Naive B cell (primary cell): ENCODE results near the gene PIKFYVE. TPM values are rescaled to one million over a fixed set of nuclear protein-coding genes. Genes with fewer than 3 reads are reported as not detected.
"Not testable (repeated sequence)": the region's sequence is repeated elsewhere in the genome, so short reads cannot be mapped to it uniquely, and the experiment has no call there.

Source experiments
- ATAC-seq, 2 donors: fragments of 150-1000 bp; cut with Tn5 transposase; 2 replicates each; pipeline ENCODE4 v1.10.0; 2021; ENCODE audit warnings: low read depth in 2 of 2, mild to moderate bottlenecking in 2 of 2, moderate library complexity in 2 of 2
- DNase-seq: peaks from one replicate; pipeline ENCODE4 v3.0.0; 2022
- H3K27ac Mint-ChIP-seq, 6 donors: one replicate each; pipeline ENCODE4 v1.8.0; 2020 to 2022; ENCODE audit warnings: mild to moderate bottlenecking in 6 of 6, mixed read lengths in 6 of 6, moderate library complexity in 5 of 6, inconsistent platforms in 2 of 6
- H3K27me3 Mint-ChIP-seq, 3 donors: one replicate each; pipeline ENCODE4 v1.8.0; 2021 to 2022; ENCODE audit warnings: mixed read lengths in 3 of 3, mild to moderate bottlenecking in 1 of 3
- H3K36me3 Mint-ChIP-seq, 2 donors: one replicate each; pipeline ENCODE4 v1.8.0; 2020 to 2022; ENCODE audit warnings: mixed read lengths in 2 of 2, inconsistent platforms in 1 of 2, mild to moderate bottlenecking in 1 of 2
- H3K4me1 Mint-ChIP-seq, 3 donors: one replicate each; pipeline ENCODE4 v1.8.0; 2020 to 2022; ENCODE audit warnings: mixed read lengths in 3 of 3, inconsistent platforms in 1 of 3, mild to moderate bottlenecking in 1 of 3, moderate library complexity in 1 of 3
- H3K4me3 Mint-ChIP-seq, 8 donors: one replicate each; pipeline ENCODE4 v1.8.0; 2020 to 2022; ENCODE audit warnings: mild to moderate bottlenecking in 8 of 8, mixed read lengths in 8 of 8, moderate library complexity in 8 of 8, inconsistent platforms in 2 of 8
- H3K9me3 Mint-ChIP-seq, 7 donors: one replicate each; pipeline ENCODE4 v1.8.0; 2020 to 2022; ENCODE audit warnings: mixed read lengths in 7 of 7, mild to moderate bottlenecking in 5 of 7, inconsistent platforms in 2 of 7, moderate library complexity in 1 of 7
- polyA plus RNA-seq, 6 donors: library from polyadenylated mRNA; unstranded; fragments of 300-500 nt; fragmentation: Illumina TruSeq; gene quantifications; one replicate each; pipeline ENCODE4 v1.2.3, GENCODE V29; 2021; ENCODE audit warnings: low read depth in 6 of 6

Gene PIKFYVE
- polyA plus RNA-seq, 6 donors from 2014 or later, result 3.6 to 16.8 (median 13.9) TPM

DNA sequence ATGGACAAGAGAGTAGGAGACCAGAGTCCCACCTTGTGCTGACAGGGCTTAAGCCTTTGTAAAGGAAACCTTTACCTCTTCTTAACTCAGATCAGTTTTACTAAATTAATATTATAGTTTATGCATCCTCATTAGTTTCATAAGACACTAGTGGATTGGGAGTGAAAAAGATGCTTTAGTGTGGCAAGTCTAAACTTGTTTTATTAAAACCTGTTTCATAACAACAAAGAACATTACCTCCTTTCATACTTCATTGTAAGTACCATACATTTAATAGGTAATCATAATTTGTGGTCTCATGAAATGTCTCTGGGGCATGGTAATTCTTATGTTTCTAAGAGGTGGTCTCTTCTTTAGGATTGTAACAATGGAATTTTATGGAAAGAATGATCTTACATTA is 63.4 kb downstream of the PIKFYVE start:
- Mint-ChIP-seq H3K9me3 (no peaks in the 10 kb centered on the region), H3K27ac (peak overlapping the region in 3 of 6 donors; percentile 2 to 78 (median 26)), H3K4me3 (no peak overlapping the region), H3K4me1 (peaks cover 14 to 19% (median 19%) of the 10 kb centered on the region in 3 donors), H3K36me3 (peaks cover 19 to 32% of the 10 kb centered on the region in 2 donors), H3K27me3 (no peaks in the 10 kb centered on the region)
- no peak for DNase-seq
- no peak for ATAC-seq

DNA sequence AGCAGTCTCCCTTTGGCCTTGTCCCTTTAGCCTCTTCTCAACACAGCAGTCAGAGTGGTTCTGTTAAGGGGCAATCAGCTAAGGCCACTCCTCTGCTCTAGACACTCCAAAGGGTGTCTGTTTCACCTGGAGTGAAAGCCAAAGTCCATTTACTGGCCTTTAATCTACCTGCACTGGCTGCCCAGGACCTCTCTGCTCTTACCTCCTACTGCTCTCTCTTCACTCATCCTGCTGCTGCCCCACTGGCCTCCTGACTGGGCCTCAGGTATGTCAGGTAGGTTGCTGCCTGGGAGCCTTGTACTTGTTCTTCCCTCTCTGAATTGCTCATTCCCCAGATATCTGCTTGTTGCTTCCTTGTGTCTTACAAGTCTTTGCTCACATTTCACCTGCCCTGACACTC is 68.2 kb downstream of the PIKFYVE start:
- no peak for DNase-seq
- Mint-ChIP-seq H3K4me1 (peaks cover 5 to 12% (median 6%) of the 10 kb centered on the region in 3 donors), H3K9me3 (no peaks in the 10 kb centered on the region), H3K4me3 (no peak overlapping the region), H3K36me3 (peaks cover 17 to 35% of the 10 kb centered on the region in 2 donors), H3K27me3 (no peaks in the 10 kb centered on the region), H3K27ac (peak overlapping the region; percentile 16 to 86 (median 38))
- no peak for ATAC-seq

DNA sequence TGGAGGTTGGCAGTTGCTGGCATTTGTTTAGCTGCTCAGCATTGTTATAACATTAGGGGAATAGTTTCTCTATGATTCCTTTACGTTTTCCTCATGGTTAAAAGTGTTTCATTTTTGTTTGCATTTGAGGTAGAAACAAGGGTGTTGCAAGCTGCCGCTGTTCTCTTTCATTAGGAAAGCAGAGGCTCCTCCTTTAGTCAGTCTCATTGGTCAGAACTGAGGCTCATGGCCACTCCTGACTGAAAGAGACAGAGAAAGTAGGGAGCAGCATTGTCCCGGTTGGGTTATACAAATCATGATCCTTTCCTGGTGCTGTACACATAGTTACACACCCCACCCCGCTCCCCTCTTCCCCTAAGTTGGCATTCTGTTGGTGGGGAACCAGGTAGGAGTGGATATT is 80.7 kb downstream of the PIKFYVE start:
- H3K9me3 Mint-ChIP-seq, result no peaks in the 10 kb centered on the region
- no peak for DNase-seq
- no peak overlapping the region for H3K4me3 Mint-ChIP-seq
- peaks cover 10 to 12% of the 10 kb centered on the region in 2 donors for H3K36me3 Mint-ChIP-seq
- H3K27me3 Mint-ChIP-seq, result no peaks in the 10 kb centered on the region
- ATAC-seq, result no peak
- no peaks in the 10 kb centered on the region for H3K4me1 Mint-ChIP-seq
- H3K27ac Mint-ChIP-seq, result peak overlapping the region in 4 of 6 donors; percentile 2 to 44 (median 39)

DNA sequence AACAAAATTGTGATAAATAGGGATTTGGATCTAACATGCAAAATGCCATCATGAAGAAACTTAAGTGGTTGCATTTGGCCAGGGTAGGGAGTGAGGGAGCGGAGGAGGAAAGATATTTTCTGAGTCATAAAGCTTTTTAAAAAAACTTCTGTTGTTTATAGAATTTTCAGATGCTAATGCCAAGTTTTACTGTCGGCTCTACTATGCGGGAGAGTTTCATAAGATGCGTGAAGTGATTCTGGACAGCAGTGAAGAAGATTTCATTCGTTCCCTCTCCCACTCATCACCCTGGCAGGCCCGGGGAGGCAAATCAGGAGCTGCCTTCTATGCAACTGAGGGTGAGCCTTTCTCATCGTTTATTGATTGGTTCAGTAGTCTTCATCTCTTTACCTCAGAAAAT is 84.6 kb downstream of the PIKFYVE start:
- DNase-seq (no peak), ATAC-seq (no peak)
- H3K36me3 Mint-ChIP-seq, result peaks cover 8 to 22% of the 10 kb centered on the region in 2 donors
- H3K4me3 Mint-ChIP-seq, result no peak overlapping the region
- no peaks in the 10 kb centered on the region for H3K9me3 Mint-ChIP-seq
- H3K27me3 Mint-ChIP-seq, result no peaks in the 10 kb centered on the region
- H3K4me1 Mint-ChIP-seq, result no peaks in the 10 kb centered on the region
- H3K27ac Mint-ChIP-seq, result peak overlapping the region in 3 of 6 donors; percentile 8 to 24 (median 12)

DNA sequence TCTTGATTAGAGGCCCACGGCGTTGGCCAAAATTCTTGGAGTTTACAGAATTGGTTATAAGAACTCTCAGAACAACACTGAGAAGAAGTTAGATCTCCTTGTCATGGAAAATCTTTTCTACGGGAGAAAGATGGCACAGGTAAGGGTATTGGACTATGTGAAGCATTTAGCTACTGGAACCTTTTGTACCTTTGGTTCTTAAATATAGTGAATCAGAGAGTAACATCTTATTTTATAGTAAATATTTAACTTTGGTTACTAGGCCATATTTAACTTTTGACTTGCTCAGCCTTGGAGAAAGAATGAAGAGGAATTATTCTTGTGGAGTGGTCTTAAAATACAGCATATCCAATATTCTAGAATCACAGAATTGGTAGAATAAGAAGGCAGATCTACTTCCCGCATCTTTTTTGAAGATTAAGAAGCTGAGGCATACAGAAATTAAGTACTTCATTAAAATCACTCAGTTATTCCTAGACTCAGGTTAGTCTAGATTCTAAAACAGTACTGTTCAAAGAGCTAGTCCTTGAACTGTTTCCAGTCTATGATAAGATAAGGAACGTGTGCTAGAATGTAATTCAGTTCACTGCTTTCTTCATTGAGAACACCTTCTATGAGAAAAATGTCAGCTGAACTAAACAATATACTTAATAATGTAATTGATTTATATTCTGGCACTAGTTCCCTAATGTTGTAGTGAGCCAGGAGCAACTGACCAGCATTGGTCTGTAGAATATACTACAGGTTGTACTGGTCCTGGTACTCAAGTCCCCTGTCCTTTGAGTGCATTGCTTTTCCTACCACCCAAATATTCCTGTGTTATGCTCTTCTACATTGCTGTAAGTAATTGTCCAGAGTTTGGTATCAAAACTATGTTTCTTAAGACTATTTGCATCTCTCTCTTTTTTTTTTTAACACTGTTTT is 86.9 kb downstream of the PIKFYVE start:
- Mint-ChIP-seq H3K36me3 (peaks cover 5 to 23% of the 10 kb centered on the region in 2 donors), H3K27me3 (no peaks in the 10 kb centered on the region), H3K9me3 (no peaks in the 10 kb centered on the region), H3K4me3 (no peak overlapping the region), H3K4me1 (peaks cover 0 to 4% (median 0%) of the 10 kb centered on the region in 3 donors), H3K27ac (peak overlapping the region in 1 of 6 donors; percentile 70)
- no peak for ATAC-seq
- no peak for DNase-seq

DNA sequence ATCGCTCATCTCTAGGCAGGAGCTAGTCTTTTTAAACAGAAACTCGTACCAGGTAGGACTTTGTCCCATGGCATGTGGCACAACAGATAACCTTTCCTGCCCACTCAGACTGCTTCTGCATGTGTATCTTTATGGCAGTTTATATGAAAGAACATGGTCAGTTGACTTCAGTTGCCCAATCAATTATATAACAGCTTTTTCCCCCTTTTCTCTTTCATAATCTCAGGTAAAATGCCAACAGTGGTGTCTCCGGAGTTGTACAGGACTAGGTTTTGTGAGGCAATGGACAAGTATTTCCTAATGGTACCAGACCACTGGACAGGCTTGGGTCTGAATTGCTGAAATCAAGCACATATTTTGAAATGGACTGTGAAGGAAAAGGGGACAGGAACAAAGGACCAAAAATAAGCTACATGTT is 88.9 kb downstream of the PIKFYVE start:
- ATAC-seq, result no peak
- Mint-ChIP-seq H3K4me3 (no peak overlapping the region), H3K36me3 (peaks cover 11 to 23% of the 10 kb centered on the region in 2 donors), H3K27me3 (no peaks in the 10 kb centered on the region), H3K9me3 (peaks cover 0 to 3% (median 0%) of the 10 kb centered on the region in 7 donors), H3K4me1 (peaks cover 0 to 7% (median 0%) of the 10 kb centered on the region in 3 donors), H3K27ac (peak overlapping the region in 4 of 6 donors; percentile 6 to 65 (median 63))
- DNase-seq, result no peak

DNA sequence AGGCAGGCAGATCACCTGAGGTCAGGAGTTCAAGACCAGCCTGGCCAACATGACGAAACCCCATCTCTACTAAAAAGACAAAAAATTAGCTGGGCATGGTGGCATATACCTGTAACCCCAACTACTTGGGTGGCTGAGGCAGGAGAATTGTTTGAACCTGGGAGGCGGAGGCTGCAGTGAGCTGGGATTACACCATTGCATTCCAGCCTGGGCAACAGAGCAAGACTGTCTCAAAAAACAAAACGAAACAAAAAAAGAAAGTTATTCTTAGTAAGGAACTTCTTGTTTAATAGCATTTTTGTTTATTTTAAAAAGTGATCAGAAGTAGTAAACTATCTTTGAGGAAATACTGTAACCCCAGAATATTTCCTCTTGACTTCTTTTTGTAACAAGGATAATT is 90.4 kb downstream of the PIKFYVE start:
- not testable (repeated sequence) for ATAC-seq, H3K4me3 Mint-ChIP-seq, H3K27me3 Mint-ChIP-seq, DNase-seq, H3K9me3 Mint-ChIP-seq, H3K4me1 Mint-ChIP-seq
- H3K27ac Mint-ChIP-seq, result peak overlapping the region; percentile 44 to 92 (median 72)
- peaks cover 5 to 19% of the 10 kb centered on the region in 2 donors for H3K36me3 Mint-ChIP-seq

DNA sequence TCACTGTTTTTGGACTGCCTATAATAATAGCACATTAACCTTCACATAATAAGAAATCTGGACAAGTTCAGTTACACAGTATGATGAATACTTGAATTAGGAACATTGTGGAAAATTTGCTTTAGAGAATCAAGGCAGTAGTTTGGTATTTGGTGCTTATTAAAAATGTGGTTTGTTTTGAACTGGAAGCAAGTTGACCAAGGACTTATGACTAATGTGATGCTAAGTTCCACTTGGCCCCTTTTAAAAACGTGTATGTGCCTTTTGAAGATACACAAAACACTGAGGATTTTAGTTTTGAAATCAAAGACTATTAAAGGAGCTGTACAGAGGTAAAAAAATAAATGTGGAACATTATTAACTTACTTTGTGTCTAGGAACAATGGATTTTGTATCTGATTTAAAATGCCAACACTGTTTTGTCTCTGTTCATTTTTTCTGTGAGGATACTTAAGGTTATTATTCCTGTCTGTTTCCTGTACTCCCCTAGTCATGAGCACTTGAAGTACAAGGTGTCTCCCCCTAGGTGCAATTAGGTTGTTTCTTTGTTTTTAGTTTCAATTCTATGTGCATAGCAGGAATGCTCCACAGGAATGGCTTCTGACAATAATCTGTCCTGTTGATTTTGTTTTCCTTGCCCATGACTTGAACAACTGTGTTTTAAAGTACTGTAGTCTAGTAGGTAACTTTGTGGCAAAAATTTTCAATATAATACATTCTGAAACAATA is 91.0 kb downstream of the PIKFYVE start:
- Mint-ChIP-seq H3K27me3 (no peaks in the 10 kb centered on the region), H3K9me3 (peaks cover 0 to 3% (median 0%) of the 10 kb centered on the region in 7 donors), H3K36me3 (peaks cover 5 to 14% of the 10 kb centered on the region in 2 donors), H3K27ac (peak overlapping the region; percentile 38 to 92 (median 72)), H3K4me3 (no peak overlapping the region), H3K4me1 (peaks cover 0 to 7% (median 0%) of the 10 kb centered on the region in 3 donors)
- ATAC-seq (peak in 1 of 2 donors; percentile 44), DNase-seq (no peak)

DNA sequence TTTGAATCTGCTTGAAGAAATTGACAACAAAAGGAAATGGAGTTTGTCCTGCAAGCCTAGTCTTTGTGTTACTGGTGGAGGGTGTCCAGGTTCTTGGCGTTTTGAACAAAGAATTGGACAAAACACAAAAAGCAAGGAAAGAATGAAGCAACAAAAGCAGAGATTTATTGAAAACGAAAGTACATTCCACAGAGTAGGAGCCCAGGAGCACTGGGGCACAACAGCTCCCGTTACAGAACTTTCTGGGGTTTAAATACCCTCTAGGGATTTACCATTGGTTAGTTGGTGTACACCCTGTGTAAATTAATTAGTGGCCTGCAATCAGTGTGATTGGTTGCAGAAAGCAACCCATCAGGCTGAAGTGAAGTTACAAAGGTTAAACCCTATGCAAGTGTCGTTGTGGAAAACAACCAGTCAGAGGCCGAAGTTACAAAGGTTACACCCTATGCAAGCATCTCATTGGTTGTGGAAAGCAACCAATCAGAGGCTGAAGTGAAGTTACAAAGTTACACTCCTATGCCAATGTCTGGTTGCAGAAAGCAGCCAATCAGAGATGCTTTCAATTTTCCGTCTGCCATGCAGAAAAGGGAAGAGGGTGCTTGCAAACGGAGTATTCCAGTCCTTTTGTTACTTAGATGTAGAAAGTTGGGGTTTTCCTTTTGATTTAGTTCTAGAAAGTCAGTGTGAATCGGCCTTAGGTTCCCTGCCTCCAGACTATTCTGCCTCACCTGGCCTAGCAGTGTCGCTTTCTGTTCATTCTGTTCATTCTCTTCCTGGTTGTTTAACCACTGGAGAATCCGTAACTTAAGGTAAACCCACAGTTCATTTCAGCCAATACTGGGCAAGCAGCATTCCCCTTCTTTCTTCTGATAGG is 92.9 kb downstream of the PIKFYVE start:
- H3K9me3 Mint-ChIP-seq, result peaks cover 0 to 3% (median 0%) of the 10 kb centered on the region in 7 donors
- peaks cover 0 to 7% (median 0%) of the 10 kb centered on the region in 3 donors for H3K4me1 Mint-ChIP-seq
- no peak for DNase-seq
- peak overlapping the region in 7 of 8 donors; percentile 42 to 82 (median 62) for H3K4me3 Mint-ChIP-seq
- H3K27me3 Mint-ChIP-seq, result no peaks in the 10 kb centered on the region
- H3K27ac Mint-ChIP-seq, result peak overlapping the region in 4 of 6 donors; percentile 29 to 79 (median 66)
- peak in 1 of 2 donors; percentile 53 for ATAC-seq
- H3K36me3 Mint-ChIP-seq, result peaks cover 5 to 12% of the 10 kb centered on the region in 2 donors

DNA sequence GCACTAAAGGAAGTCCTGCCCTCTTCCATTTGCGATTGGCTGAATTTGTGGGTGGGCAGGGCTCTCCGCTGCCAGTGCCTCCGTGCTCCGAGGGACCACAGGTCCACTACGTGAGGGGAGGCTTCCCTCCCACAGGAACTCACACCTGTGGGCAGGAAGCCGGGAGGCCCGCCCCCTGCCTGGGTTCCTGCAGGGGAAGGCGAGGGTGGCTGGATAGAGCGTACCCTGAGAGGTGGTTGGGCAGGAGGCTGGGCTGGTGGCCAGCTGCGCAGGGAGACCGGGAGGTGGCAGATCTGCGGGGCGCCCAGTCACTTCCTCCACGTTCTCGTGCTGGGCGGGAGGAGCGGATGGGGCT is 93.6 kb downstream of the PIKFYVE start:
- peaks cover 0 to 6% (median 0%) of the 10 kb centered on the region in 7 donors for H3K9me3 Mint-ChIP-seq
- H3K4me1 Mint-ChIP-seq, result peaks cover 0 to 7% (median 0%) of the 10 kb centered on the region in 3 donors
- H3K4me3 Mint-ChIP-seq, result peak overlapping the region in 6 of 8 donors; percentile 42 to 82 (median 62)
- peak overlapping the region in 1 of 6 donors; percentile 65 for H3K27ac Mint-ChIP-seq
- ATAC-seq (no peak), DNase-seq (peak; percentile 11)
- peaks cover 5 to 10% of the 10 kb centered on the region in 2 donors for H3K36me3 Mint-ChIP-seq
- H3K27me3 Mint-ChIP-seq, result no peaks in the 10 kb centered on the region

DNA sequence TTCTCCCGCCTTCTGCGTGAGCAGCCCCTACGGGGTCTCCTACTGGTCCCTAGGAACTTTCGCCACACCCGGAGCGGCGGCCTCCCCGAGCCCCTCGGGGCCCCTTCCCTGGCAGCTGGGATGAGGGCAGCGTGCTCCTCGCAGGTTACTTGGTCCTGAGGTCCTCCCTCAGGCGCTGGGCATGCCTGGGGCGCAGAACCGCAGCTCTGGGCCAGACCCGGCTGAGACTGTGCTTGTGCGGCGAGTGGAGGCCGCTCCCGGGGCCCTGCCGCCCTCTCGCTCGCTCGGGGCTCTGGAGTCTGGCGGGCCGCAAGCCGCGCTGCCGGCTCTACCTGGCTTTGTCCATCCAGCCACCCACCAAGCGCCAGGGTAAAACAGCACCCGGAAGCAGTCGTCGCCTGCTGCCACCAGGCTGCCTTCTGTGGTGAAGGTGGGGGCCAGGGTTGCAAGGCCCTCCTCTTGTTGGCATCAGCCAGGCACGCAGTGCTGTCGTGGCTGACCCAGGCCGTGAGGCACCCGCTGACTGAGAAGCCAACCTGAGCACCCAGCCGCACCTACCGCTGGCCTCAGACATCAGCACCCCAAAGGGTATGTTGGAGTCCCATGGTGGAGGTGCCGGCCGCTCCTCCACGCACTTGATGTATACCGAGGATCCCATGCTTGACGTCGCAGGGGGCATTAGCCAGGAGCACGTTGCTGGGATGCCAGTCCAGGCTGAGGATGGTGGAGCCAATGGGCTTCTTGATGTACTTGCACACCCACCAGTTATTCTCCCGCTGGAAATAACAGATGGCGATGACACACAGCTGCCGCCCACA is 94.4 kb downstream of the PIKFYVE start:
- Mint-ChIP-seq H3K27me3 (no peaks in the 10 kb centered on the region), H3K9me3 (peaks cover 0 to 11% (median 3%) of the 10 kb centered on the region in 7 donors), H3K27ac (peak overlapping the region in 1 of 6 donors; percentile 24), H3K36me3 (peaks cover 5 to 9% of the 10 kb centered on the region in 2 donors), H3K4me1 (peaks cover 0 to 7% (median 0%) of the 10 kb centered on the region in 3 donors), H3K4me3 (no peak overlapping the region)
- DNase-seq (no peak), ATAC-seq (no peak)

DNA sequence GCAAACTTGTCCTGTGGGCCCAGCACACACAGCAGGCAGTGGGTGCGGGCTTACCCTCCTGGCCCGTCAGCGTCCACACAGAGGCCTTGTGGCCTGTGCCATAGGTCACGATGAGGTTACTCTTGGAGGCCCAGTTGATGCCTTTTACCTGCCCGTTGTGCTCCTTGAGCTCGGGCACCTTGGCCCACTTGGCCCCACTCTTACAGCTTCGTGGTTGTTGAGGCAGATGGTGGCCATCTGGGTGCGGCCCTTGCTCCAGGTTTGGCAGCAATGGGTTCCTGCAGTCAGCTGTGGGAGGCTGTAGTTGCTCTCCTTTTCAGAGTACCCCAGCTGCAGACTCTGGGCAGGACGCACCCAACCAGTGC is 95.0 kb downstream of the PIKFYVE start:
- H3K36me3 Mint-ChIP-seq, result peaks cover 5 to 7% of the 10 kb centered on the region in 2 donors
- H3K9me3 Mint-ChIP-seq, result peaks cover 0 to 11% (median 3%) of the 10 kb centered on the region in 7 donors
- H3K4me1 Mint-ChIP-seq, result peaks cover 2 to 8% (median 3%) of the 10 kb centered on the region in 3 donors
- no peak overlapping the region for H3K4me3 Mint-ChIP-seq
- no peaks in the 10 kb centered on the region for H3K27me3 Mint-ChIP-seq
- H3K27ac Mint-ChIP-seq, result no peak overlapping the region
- DNase-seq (no peak), ATAC-seq (no peak)
